Retinal pigment epithelial cell (primary cell): ENCODE results near the gene SUFU.
"Not testable (repeated sequence)": the region's sequence is repeated elsewhere in the genome, so short reads cannot be mapped to it uniquely, and the experiment has no call there.

Experiments
- DNase-seq: peaks from one replicate; pipeline ENCODE4 v3.0.0-alpha.2; 2010; ENCODE audit warnings: low read depth
- H3K4me3 ChIP-seq: 2 replicates; pipeline ENCODE4 v1.5.1; 2011; ENCODE audit warnings: mild to moderate bottlenecking, low read length, control low read depth, moderate library complexity
- TF ChIP-seq, protein P1 (sequence below): conservative IDR thresholded peaks from 2 replicates; pipeline ENCODE4 v1.5.1; 2011; ENCODE audit warnings: low read depth, low read length, control low read depth, inconsistent platforms

SUFU gene

GRCh38 chr10:102499356-102499755, 4.4 kb upstream of the SUFU start:
- DNase-seq = no peak
- TF ChIP-seq, protein P1, sequence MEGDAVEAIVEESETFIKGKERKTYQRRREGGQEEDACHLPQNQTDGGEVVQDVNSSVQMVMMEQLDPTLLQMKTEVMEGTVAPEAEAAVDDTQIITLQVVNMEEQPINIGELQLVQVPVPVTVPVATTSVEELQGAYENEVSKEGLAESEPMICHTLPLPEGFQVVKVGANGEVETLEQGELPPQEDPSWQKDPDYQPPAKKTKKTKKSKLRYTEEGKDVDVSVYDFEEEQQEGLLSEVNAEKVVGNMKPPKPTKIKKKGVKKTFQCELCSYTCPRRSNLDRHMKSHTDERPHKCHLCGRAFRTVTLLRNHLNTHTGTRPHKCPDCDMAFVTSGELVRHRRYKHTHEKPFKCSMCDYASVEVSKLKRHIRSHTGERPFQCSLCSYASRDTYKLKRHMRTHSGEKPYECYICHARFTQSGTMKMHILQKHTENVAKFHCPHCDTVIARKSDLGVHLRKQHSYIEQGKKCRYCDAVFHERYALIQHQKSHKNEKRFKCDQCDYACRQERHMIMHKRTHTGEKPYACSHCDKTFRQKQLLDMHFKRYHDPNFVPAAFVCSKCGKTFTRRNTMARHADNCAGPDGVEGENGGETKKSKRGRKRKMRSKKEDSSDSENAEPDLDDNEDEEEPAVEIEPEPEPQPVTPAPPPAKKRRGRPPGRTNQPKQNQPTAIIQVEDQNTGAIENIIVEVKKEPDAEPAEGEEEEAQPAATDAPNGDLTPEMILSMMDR = no peak
- H3K4me3 ChIP-seq = no peak overlapping the region

- not testable (repeated sequence) for DNase-seq, H3K4me3 ChIP-seq
These were observed 3.1 kb upstream of the SUFU start for GRCh38 chr10:102500686-102501085.

DNA sequence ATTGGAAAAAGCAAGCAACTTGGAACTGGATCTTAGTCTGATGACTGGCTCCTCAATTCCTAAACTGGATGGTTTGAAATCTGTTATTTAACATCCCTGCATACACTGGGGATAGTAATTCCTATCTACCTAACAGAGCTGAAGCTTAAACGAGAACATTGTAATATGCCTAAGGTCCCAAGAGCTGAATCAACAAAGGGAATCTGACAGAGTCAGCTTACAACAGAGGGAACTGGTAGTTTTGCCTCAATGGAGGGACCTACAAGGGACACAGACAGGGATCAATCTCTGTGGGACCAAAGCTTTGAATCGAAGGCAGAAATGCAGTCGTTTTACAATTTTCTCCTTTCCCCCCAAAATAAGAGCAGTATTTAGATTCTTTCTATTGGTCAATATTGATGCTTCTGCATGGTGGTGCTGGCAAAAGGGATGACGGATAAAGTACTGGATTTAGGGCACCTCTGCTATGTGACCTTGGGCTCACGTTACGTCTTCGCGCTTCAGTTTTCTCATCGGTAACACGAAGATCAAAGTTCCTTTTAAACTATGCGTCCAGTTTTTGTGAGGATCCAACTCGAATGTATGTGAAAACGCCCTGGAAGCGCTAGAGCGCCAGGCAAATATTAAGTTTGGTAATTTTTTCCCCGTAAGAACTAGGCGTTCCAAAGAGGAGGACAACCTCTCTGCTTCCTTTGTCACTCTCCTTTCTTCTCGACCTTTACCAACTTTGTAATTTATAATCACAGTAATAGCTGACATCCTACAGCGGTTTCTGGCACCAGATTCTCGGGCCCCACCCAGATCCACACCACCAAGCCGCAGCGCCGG, 2.4 kb upstream of the SUFU start:
- TF ChIP-seq, protein P1 = no peak
- peak overlapping the region; percentile 99 for H3K4me3 ChIP-seq
- no peak for DNase-seq

DNA sequence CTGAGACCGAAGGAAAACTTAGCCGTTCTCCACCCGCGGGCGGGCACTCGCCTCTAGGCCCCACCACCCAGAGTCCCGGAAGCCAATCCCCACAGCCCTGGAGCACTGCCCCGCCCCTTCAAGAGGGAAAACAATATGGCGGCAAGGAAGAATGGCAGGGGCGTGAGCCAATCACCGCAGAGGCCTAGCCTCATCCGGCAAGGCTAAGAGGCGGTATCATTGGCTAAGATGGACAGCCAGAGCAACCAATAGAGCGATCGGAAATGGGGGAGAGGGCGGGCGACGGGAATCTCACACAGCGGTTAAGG, 1.8 kb upstream of the SUFU start:
- DNase-seq = peak; percentile 96
- H3K4me3 ChIP-seq = peak overlapping the region; percentile 99
- TF ChIP-seq, protein P1 = no peak

GRCh38 chr10:102502337-102503151, 1.2 kb upstream of the SUFU start, which contains the start of gene ACTR1A:
Gene ACTR1A (minus strand): TSS chr10:102502712. CDS start chr10:102502647, 65 bp downstream.
- TF ChIP-seq, protein P1 = no peak
- peak; percentile 100 for DNase-seq
- H3K4me3 ChIP-seq = peak within 1 kb of the TSS; percentile 99

DNA sequence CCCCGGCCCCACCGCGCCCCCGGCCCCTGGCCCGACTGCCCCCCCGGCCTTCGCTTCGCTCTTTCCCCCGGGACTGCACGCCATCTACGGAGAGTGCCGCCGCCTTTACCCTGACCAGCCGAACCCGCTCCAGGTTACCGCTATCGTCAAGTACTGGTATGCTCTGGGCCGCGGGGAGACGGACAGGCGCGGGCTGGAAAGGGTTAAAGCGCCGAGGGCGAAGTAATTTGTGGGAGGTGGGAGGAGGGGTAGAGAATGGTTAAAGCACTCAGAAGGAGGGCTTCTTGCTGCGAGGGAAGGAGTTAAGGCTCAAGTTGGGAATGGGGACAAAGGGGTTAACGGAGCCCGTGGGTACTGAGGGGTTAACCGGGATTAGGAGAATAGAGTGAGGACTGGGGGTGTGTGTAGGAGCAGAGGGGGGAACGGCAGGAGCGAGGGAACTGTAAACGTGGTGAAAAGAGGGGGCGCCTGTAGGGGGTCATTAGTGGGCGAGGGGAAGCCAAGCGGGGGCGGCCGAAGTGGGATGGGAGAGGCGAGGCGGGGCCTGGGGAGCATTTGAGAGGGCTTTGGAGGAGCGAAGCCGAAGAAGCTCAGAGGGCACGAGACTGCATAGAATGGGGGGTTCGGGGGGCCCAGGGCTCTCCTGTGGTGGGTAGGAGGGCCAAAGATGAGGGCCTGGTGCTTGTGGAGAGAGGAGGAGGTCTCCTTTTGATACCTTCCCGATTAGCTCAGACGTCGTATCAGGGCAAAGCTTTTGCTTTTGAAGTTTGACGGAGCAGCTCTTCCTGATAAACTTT, 605 bp downstream of the SUFU start:
- DNase-seq = no peak
- peak overlapping the region; percentile 98 for H3K4me3 ChIP-seq
- TF ChIP-seq, protein P1 = no peak

DNA sequence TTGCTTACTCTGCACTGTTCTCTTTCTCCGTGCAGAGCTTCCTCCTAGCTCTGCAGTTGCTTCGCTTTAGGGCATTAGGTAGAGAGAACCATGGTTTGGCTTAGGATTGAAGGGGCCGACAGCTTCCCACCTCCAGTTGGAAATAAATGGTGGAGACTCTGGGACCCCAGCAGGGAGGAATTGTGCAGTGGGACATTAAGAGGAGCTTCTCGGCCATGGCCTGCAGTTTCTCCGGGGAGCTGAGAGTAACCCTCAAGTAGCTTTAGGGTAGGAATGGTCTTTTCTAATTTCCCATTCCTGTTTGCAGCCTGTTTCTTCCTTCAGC, 1.2 kb downstream of the SUFU start:
- TF ChIP-seq, protein P1 = no peak
- peak overlapping the region; percentile 98 for H3K4me3 ChIP-seq
- no peak for DNase-seq
